ENCODE data around the gene TRIM47.

DNA sequence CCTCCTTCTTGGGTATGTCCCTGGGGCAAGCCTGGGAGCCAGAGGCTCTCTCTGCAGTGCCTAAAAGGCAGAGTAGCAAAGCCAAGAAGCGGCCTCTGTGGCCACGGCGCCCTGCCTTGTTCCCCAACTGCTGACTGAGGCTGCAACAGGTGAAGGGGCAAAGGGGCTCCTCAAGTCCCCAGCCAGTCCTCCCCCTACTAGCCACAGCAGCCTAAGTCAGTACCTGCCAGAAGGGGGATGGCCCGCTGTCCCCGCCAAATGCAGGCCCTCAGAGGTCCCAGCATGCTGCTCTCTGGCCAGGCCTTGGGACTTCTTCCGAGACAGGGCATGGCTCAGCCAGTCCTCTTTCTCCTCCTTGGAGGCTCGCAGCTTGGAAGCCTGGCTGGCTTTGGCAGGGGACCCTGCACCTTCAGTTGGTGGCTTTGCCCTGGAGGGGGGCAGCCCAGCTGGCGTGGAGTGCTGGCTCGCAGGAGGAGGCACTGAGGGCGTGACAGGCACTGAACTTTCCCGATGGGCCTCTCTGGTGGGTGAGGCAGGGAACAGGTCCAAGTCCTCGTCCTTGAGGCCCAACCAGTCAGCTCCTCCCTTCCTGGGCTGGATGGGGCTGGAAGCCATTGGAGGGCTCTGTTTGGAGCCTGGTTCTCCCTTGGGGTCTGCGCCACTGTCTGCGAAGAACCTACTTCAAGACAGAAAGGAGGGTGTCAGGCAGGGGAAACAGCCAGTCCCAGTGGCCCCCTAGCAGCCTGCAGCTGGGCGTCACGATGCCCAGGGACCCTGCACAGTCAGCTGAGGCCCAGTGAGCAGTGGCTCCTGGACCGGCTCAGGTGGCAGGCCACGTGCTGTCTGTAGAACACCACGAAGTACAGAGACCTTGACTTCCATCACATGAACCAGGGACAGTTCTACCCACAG, 44.8 kb upstream of the TRIM47 start:
- TF ChIP-seq JUNB (IDR thresholded peaks at IDR 0.05; ENCODE audit: unreplicated experiment), result no peak
- TF ChIP-seq, protein P1, sequence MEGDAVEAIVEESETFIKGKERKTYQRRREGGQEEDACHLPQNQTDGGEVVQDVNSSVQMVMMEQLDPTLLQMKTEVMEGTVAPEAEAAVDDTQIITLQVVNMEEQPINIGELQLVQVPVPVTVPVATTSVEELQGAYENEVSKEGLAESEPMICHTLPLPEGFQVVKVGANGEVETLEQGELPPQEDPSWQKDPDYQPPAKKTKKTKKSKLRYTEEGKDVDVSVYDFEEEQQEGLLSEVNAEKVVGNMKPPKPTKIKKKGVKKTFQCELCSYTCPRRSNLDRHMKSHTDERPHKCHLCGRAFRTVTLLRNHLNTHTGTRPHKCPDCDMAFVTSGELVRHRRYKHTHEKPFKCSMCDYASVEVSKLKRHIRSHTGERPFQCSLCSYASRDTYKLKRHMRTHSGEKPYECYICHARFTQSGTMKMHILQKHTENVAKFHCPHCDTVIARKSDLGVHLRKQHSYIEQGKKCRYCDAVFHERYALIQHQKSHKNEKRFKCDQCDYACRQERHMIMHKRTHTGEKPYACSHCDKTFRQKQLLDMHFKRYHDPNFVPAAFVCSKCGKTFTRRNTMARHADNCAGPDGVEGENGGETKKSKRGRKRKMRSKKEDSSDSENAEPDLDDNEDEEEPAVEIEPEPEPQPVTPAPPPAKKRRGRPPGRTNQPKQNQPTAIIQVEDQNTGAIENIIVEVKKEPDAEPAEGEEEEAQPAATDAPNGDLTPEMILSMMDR (conservative IDR thresholded peaks at IDR 0.05; ENCODE audit: low read depth in 2 of 2), result no peak

Data from GM23338 (cell line).